Fibroblast of skin of back (primary cell): Measurements from ENCODE around the gene PBX1.

Experiments used
- DNase-seq: peaks from one replicate; pipeline ENCODE4 v3.0.0-alpha.2; 2013

Gene PBX1

GRCh38 chr1:164876398-164877116, 317.6 kb downstream of the PBX1 start:
- no peak for DNase-seq

GRCh38 chr1:164880199-164880598, 321.2 kb downstream of the PBX1 start:
- no peak for DNase-seq

DNA sequence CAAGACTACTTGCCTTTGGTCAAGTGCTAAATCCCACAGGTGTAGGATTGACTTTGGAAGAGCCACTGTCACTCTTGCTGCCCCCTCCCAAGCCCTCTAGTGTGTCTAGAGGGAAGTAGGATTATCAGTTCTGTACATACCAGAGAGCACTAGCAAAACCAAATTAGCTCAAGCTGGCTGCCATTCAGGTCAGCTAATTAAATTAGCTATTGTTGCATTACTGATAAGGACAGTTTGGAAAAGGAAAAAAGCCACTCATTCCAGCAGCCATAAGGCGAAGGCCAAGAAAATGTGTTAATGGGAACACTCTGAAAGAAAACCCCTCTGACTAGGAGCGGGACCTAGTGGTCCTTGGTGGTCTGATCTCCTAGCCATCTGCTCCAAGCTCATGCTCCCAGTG, 321.7 kb downstream of the PBX1 start:
- no peak for DNase-seq

GRCh38 chr1:164885311-164885710, 326.3 kb downstream of the PBX1 start:
- DNase-seq, result no peak

GRCh38 chr1:164886101-164886500, 327.1 kb downstream of the PBX1 start:
- no peak for DNase-seq

GRCh38 chr1:164891615-164892014, 332.6 kb downstream of the PBX1 start:
- DNase-seq, result no peak

DNA sequence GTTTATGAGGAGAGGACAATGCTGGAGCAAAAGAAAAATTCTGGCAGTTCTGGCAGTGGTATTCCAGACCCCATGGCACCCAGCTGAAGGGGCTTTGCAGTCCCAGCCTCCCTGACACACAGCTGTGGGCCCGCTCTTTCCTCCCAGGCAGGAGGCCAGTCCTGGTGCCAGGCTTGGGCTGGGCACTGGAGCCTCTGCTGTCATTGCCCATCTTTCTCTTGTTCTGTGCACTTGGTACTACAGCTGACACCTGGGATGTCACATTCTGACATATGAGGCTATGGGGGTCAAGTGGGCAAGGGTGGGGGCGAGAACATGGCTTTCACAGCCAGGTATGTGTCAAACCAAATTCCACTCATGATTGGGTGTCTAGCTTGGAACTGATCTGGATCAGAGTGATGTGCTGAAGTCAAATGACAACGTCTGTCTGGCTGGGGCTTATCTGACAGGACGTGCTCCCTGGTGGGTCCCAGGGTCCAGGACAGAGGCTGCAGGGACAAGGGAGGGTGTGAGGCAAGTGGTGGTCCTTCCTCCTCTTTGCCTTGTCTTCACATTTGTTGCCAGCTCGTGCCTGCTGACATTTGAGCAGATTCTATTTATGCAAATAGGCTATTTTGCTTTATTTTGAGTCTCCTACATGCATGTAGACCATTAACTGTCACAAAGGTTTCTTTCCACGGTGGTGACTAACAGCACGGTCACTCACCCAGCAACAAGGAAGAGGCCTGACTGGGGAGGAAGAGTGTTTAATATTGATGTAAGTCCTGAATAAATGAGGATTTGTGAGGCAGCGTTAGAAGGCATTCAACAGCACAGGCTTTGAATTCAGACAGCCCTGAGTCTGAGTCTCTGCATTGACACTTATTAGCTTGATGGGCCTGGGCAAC, 336.3 kb downstream of the PBX1 start:
- DNase-seq, result no peak

GRCh38 chr1:164901031-164901430, 342.0 kb downstream of the PBX1 start:
- DNase-seq, result no peak
